ENCODE measurements around the gene GPD2. TPM values are rescaled to one million over a fixed set of nuclear protein-coding genes. Genes with fewer than 3 reads are reported as not detected.

GPD2 gene
- total and polyA plus RNA-seq, 11 donors: 3.5 to 24.8 (median 14.1) TPM

DNA sequence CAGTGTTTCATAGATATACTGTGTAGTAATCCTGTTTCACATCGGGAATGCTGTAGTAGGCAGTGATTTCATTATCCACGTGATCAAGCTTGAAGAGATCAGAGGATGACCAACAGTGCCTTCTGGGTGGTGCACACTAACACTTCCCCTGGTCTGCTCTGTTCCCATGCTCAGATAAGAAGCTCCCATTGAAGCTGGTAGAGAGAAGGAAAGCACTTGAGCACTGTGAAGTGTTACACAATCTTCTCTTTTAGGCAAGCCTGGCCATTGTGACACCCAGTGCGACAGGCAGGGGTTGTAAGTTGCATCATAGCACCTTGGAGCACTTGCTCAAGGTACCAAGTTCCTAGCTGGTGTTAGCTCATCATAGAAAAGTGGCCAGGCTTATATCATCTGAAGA lies 30.6 kb upstream of the GPD2 start:
- ATAC-seq: peak; percentile 30 to 87 (median 42)
- WGBS, 4 donors: 29 to 48% (median 42%) methylated on average over 3 of the region's 3 CpGs

GRCh38 chr2:156411835-156412234 lies 24.3 kb upstream of the GPD2 start:
- no peak overlapping the region for H3K4me3 ChIP-seq
- peaks cover 0 to 5% (median 0%) of the 10 kb centered on the region in 9 donors for H3K27me3 ChIP-seq
- 88 to 95% (median 93%) methylated on average over 4 of the region's 4 CpGs for WGBS, 4 donors
- no peaks in the 10 kb centered on the region for H3K9me3 ChIP-seq
- TF ChIP-seq, protein P1, sequence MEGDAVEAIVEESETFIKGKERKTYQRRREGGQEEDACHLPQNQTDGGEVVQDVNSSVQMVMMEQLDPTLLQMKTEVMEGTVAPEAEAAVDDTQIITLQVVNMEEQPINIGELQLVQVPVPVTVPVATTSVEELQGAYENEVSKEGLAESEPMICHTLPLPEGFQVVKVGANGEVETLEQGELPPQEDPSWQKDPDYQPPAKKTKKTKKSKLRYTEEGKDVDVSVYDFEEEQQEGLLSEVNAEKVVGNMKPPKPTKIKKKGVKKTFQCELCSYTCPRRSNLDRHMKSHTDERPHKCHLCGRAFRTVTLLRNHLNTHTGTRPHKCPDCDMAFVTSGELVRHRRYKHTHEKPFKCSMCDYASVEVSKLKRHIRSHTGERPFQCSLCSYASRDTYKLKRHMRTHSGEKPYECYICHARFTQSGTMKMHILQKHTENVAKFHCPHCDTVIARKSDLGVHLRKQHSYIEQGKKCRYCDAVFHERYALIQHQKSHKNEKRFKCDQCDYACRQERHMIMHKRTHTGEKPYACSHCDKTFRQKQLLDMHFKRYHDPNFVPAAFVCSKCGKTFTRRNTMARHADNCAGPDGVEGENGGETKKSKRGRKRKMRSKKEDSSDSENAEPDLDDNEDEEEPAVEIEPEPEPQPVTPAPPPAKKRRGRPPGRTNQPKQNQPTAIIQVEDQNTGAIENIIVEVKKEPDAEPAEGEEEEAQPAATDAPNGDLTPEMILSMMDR (IDR thresholded peaks at IDR 0.05): no peak
- no peak for TF ChIP-seq POLR2A (IDR thresholded peaks at IDR 0.05)
- no peaks in the 10 kb centered on the region for H3K4me1 ChIP-seq
- intact Hi-C loops (cut with DNase I): no loop called here
- ATAC-seq: no peak
- H3K36me3 ChIP-seq: no peaks in the 10 kb centered on the region
- H3K27ac ChIP-seq: no peak overlapping the region
- DNase-seq: no peak

More for the DNA sequence above, 30.6 kb upstream of the GPD2 start:
- peak in 2 of 5 donors; percentile 31 to 38 for DNase-seq
- H3K27ac ChIP-seq: no peak overlapping the region
- TF ChIP-seq, protein P1 (IDR thresholded peaks at IDR 0.05): no peak
- TF ChIP-seq POLR2A (IDR thresholded peaks at IDR 0.05): no peak
- peaks cover 0 to 22% (median 0%) of the 10 kb centered on the region in 12 donors for H3K4me1 ChIP-seq
- intact Hi-C loops (cut with DNase I): loop anchor here in 2 of 10 donors (10.0 kb wide), 1 partner anchor 179 kb away; no protein-coding TSS in a partner anchor
- H3K4me3 ChIP-seq: no peak overlapping the region
- no peaks in the 10 kb centered on the region for H3K9me3 ChIP-seq
- peaks cover 0 to 5% (median 0%) of the 10 kb centered on the region in 9 donors for H3K27me3 ChIP-seq
- H3K36me3 ChIP-seq: no peaks in the 10 kb centered on the region

GRCh38 chr2:156421851-156422250 lies 14.3 kb upstream of the GPD2 start:
- Histone ChIP-seq H3K4me1 (no peaks in the 10 kb centered on the region), H3K27me3 (no peaks in the 10 kb centered on the region), H3K27ac (no peak overlapping the region), H3K4me3 (no peak overlapping the region), H3K36me3 (no peaks in the 10 kb centered on the region), H3K9me3 (no peaks in the 10 kb centered on the region)
- intact Hi-C loops (cut with DNase I): no loop called here
- TF ChIP-seq, protein P1 (IDR thresholded peaks at IDR 0.05): no peak
- TF ChIP-seq POLR2A (IDR thresholded peaks at IDR 0.05): no peak
- no peak for DNase-seq
- ATAC-seq: no peak
- WGBS, 4 donors: 94 to 97% (median 95%) methylated on average over 1 of the region's 1 CpG

DNA sequence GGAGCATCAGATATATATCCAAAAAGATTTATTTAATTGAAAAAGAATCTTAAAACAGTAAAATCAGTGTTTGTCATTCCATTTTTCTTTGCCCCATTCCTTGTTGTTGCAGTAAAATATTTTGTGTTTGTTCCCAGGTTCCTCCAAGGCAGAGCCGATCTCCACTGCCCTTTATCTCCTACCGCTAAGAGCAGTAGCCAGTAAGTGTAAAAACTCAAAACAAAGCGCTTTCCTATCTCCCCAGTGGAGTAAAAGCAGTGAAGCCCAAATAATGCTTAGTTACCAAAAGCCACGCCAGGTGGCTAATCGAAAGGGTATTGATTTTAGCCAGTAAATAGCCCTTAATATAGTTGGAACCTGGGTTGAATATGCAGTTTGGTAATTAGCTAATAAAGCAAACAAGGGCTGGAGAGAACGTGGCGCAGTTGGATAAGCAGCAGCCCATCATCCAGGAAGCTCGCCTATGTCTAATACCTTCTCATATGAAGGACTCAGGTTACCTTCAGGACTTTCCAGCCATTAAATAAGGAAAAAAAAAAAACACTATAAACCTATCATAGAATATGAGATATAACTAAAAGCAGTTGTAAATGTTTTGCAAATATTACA lies 12.4 kb upstream of the GPD2 start:
- H3K27me3 ChIP-seq: no peaks in the 10 kb centered on the region
- H3K9me3 ChIP-seq: no peaks in the 10 kb centered on the region
- no peak overlapping the region for H3K27ac ChIP-seq
- H3K4me3 ChIP-seq: no peak overlapping the region
- ATAC-seq (no peak), DNase-seq (no peak)
- 63 to 73% (median 68%) methylated on average over 8 of the region's 8 CpGs for WGBS, 4 donors
- intact Hi-C loops (cut with DNase I): no loop called here
- no peak for TF ChIP-seq POLR2A (IDR thresholded peaks at IDR 0.05)
- TF ChIP-seq, protein P1 (IDR thresholded peaks at IDR 0.05): no peak
- no peaks in the 10 kb centered on the region for H3K36me3 ChIP-seq
- H3K4me1 ChIP-seq: no peaks in the 10 kb centered on the region

Measured in heart left ventricle (tissue), 16 donors.